GM12891 (cell line): Measurements from ENCODE around the gene CKM.
"Not testable (repeated sequence)": the region's sequence is repeated elsewhere in the genome, so short reads cannot be mapped to it uniquely, and the experiment has no call there.

ENCODE experiments used
- DNase-seq: peaks from one replicate; pipeline ENCODE4 v3.0.0; 2011; ENCODE audit warnings: low spot score; ENCODE audit not compliant: insufficient read length
- FAIRE-seq: peaks from 2 replicates; lab custom pipeline; 2011; peaks lifted over from hg19 to GRCh38; lab: Jason Lieb, UNC
- PAX5 ChIP-seq: IDR thresholded peaks from 2 replicates; pipeline ENCODE4 v1.6.1; 2011; ENCODE audit warnings: low read length, moderate library complexity, mild to moderate bottlenecking; ENCODE audit not compliant: insufficient read depth, severe bottlenecking
- POLR2A ChIP-seq: IDR thresholded peaks from 2 replicates; pipeline ENCODE4 v1.6.1; 2011; ENCODE audit warnings: low read depth, low read length, control low read depth
- POLR2AphosphoS5 ChIP-seq: IDR thresholded peaks from 2 replicates; pipeline ENCODE4 v1.6.1; 2011; ENCODE audit warnings: low read depth, low read length, control low read depth
- POU2F2 ChIP-seq: IDR thresholded peaks from 2 replicates; pipeline ENCODE4 v1.6.1; 2011; ENCODE audit warnings: low read depth, mild to moderate bottlenecking, control low read depth, low read length, moderate library complexity
- SPI1 ChIP-seq: IDR thresholded peaks from 2 replicates; pipeline ENCODE4 v1.6.1; 2011; ENCODE audit warnings: low read depth, low read length, control low read depth
- TAF1 ChIP-seq: IDR thresholded peaks from 2 replicates; pipeline ENCODE4 v1.6.1; 2011; ENCODE audit warnings: low read depth, low read length, control low read depth

The CKM gene

GRCh38 chr19:45323671-45324081 lies 1.0 kb upstream of the CKM start:
- TF ChIP-seq POLR2A (no peak), SPI1 (no peak), PAX5 (no peak), POU2F2 (no peak), POLR2AphosphoS5 (no peak), TAF1 (no peak)
- no peak for FAIRE-seq
- no peak for DNase-seq

DNA sequence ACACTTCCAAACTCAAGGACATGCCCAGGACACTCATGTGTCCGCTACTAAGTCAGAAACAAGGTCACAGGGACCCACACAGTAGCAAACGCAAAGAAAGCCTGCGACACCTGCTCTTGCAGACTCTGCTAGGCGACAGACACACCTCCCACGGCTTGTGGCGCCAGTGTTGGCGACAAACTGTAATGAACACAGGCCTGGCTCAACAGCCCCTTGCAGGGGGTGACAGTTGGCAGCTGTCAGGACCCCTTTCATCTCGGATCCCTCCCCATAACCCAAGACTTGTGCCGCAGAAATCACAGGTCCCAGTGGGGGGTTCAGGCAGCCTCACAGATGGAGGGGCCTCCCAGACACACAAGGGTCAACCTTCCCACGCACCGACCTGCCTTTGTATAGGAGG lies 364 bp downstream of the CKM start:
- no peak for TF ChIP-seq TAF1
- TF ChIP-seq POU2F2 = no peak
- TF ChIP-seq POLR2AphosphoS5 = no peak
- no peak for TF ChIP-seq POLR2A
- no peak for TF ChIP-seq PAX5
- TF ChIP-seq SPI1 = no peak
- DNase-seq = no peak
- FAIRE-seq = no peak

- no peak for FAIRE-seq
- TF ChIP-seq PAX5 (no peak), SPI1 (no peak), POLR2A (no peak), TAF1 (no peak), POU2F2 (no peak), POLR2AphosphoS5 (no peak)
- no peak for DNase-seq
Measured at GRCh38 chr19:45321848-45322247, 827 bp downstream of the CKM start.

- DNase-seq (no peak), FAIRE-seq (no peak)
- no peak for TF ChIP-seq PAX5
- no peak for TF ChIP-seq TAF1
Measured at GRCh38 chr19:45320997-45321775, 1.5 kb downstream of the CKM start.

- FAIRE-seq (no peak), DNase-seq (no peak)
- TF ChIP-seq POLR2AphosphoS5 = no peak
- TF ChIP-seq POU2F2 = no peak
- no peak for TF ChIP-seq TAF1
- no peak for TF ChIP-seq PAX5
- no peak for TF ChIP-seq POLR2A
- TF ChIP-seq SPI1 = no peak
Measured at GRCh38 chr19:45315304-45315703, 7.4 kb downstream of the CKM start.

DNA sequence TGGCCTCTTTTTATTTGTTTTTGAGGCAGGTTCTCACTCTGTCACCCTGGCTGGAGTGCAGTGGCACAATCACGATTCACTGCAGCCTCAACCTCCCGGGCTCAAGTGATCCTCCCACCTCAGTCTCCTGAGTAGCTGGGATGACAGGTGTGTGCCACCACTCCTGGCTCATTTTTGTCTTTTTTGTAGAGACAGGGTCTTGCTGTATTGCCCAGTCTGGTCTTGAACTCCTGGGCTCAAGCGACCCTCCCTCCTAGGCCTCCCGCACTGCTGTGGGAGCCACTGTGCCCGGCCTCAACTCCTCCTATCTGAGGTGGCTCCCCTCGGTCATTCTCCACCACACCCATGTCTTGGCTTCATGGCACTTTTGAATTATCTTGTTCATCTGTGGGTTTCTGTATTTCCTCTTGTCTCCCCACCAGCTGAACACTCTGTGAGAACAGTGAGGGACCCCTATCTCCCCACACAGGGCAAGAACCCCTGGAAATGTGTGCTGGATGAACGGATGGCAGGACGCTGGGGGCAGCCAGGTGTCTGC lies 7.9 kb downstream of the CKM start:
- DNase-seq (no peak), FAIRE-seq (no peak)
- no peak for TF ChIP-seq POLR2AphosphoS5
- no peak for TF ChIP-seq POU2F2
- no peak for TF ChIP-seq POLR2A
- TF ChIP-seq SPI1 = no peak
- TF ChIP-seq PAX5 = no peak
- no peak for TF ChIP-seq TAF1

DNA sequence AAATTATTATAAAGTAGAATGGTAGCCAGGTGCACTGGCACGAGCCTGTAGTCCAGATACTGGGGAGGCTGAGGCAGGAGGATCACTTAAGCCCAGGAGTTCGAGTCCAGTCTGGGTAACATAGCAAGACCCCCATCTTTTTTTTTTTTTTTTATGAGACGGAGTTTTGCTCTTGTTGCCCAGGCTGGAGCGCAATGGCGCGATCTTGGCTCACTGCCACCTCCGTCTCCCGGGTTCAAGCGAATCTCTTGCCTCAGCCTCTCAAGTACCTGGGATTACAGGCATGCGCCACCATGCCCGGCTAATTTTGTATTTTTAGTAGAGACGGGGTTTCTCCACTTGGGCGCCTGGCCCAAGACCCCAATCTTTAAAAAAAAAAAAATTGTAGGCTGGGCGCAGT lies 10.4 kb downstream of the CKM start:
- not testable (repeated sequence) for DNase-seq, FAIRE-seq

GRCh38 chr19:45311621-45312020 lies 11.1 kb downstream of the CKM start:
- FAIRE-seq (no peak), DNase-seq (no peak)
- TF ChIP-seq TAF1 (no peak), SPI1 (no peak), PAX5 (no peak), POLR2A (no peak), POLR2AphosphoS5 (no peak), POU2F2 (no peak)

DNA sequence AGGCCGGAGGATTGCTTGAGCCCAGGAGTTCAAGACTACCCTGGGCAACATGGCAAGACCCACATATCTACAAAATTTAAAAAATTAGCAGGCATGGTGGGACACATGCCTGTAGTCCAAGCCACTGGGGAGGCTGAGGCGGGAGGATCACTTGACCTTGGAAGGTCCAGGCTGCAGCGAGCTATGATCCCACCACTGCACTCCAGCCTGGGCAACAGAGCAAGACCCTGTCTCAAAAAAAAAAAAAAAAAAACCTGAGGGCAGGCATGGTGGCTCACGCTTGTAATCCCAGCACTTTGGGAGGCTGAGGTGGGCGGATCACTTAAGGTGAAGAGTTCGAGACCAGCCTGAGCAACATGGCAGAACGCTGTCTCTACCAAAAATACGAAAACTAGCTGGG lies 13.4 kb downstream of the CKM start:
- DNase-seq, FAIRE-seq: not testable (repeated sequence)

DNA sequence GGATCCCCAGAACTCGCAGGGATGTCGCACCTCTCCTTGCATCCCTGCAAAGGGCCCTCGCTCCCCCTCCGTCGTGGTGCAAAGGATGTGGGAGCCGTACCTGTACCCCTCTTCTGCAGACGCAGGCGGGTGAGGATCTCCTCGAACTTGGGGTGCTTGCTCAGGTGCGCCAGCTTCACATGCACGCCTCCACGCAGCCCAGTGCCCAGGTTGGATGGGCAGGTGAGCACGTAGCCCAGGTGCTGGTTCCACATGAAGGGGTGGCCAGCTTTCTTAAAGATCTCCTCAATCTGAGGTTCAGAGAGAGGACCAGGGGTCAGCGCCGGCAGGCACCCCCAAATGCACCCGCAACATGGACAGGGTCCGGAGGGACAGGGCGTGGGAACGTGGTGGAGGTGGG lies 15.3 kb downstream of the CKM start:
- no peak for FAIRE-seq
- DNase-seq = no peak
- TF ChIP-seq SPI1 (no peak), TAF1 (no peak), POLR2A (no peak)

DNA sequence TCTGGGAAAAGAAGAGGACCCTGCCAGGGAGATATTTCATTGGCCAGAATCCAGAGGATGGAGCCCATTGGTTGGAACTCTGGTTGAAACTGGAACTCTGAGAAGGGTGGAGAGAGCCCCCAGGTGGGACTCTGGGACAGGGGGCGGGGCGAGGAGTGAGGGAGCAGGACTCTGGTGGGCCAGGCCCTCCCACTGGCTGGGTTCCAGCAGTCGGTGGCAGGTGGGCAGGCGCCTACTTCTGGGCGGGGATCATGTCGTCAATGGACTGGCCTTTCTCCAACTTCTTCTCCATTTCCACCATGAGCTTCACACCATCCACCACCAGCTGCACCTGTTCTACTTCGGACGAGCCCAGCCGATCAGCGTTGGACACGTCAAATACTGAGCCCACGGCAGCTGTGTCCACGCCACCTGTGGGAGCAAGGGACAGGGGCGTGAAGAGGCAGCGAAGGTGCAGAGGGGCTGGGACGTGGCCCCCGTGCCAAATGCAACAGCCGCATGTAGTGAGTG lies 16.1 kb downstream of the CKM start:
- FAIRE-seq (no peak), DNase-seq (no peak)
- TF ChIP-seq POLR2A (no peak), PAX5 (no peak), POU2F2 (no peak), TAF1 (no peak), SPI1 (no peak), POLR2AphosphoS5 (no peak)
